Measurements from ENCODE around the gene ARHGEF38. TPM values are rescaled to one million over a fixed set of nuclear protein-coding genes. Genes with fewer than 3 reads are reported as not detected.

The ARHGEF38 gene
- total and polyA plus RNA-seq, 4 donors: 0.11 to 1.3 (median 0.40) TPM; not detected in 1

GRCh38 chr4:105550641-105551040 lies 1.8 kb upstream of the ARHGEF38 start:
- H3K36me3 ChIP-seq (ENCODE audit: control insufficient read depth, insufficient read depth, low read length): no peaks in the 10 kb centered on the region
- no CpG with 5 or more reads among the region's 3 CpGs for WGBS (ENCODE audit: insufficient coverage)
- H3K27ac ChIP-seq (ENCODE audit: low read depth, low read length): no peak overlapping the region
- H3K4me3 ChIP-seq (ENCODE audit: low read depth, low read length): no peak overlapping the region
- H3K4me1 ChIP-seq (ENCODE audit: control insufficient read depth, insufficient read depth, low read length): no peaks in the 10 kb centered on the region
- H3K27me3 ChIP-seq (ENCODE audit: control insufficient read depth, insufficient read depth, low read length): no peaks in the 10 kb centered on the region
- DNase-seq (ENCODE audit: low read depth in 4 of 6, low spot score in 6 of 6): no peak
- H3K9me3 ChIP-seq (ENCODE audit: control insufficient read depth, insufficient read depth, low read length): no peaks in the 10 kb centered on the region

DNA sequence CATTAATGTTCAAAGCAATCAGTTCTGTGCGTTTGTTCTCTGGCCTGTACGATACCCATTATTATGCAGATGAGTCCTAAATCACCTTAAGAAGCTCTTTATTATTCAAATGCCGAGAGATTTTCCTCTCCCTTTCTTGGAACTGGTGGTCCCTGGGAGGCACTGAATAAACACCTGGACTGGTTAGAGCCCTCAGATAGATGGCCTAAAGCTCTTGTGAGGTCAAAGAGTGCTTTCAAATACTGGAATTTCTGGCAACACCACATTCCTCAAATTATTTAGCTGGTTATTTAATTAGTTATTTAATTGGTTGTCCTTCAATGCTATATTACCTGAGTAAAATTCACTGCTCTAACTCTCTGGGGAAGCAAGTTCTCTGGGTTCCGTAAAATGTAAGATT lies 3.0 kb downstream of the ARHGEF38 start:
- H3K4me3 ChIP-seq (ENCODE audit: low read depth, low read length): no peak overlapping the region
- H3K27me3 ChIP-seq (ENCODE audit: control insufficient read depth, insufficient read depth, low read length): no peaks in the 10 kb centered on the region
- no peaks in the 10 kb centered on the region for H3K9me3 ChIP-seq (ENCODE audit: control insufficient read depth, insufficient read depth, low read length)
- no peak overlapping the region for H3K27ac ChIP-seq (ENCODE audit: low read depth, low read length)
- H3K36me3 ChIP-seq (ENCODE audit: control insufficient read depth, insufficient read depth, low read length): no peaks in the 10 kb centered on the region
- H3K4me1 ChIP-seq (ENCODE audit: control insufficient read depth, insufficient read depth, low read length): no peaks in the 10 kb centered on the region
- peak in 1 of 6 donors; percentile 42 for DNase-seq (ENCODE audit: low read depth in 4 of 6, low spot score in 6 of 6)
- WGBS (ENCODE audit: insufficient coverage): 0% methylated on average over 2 of the region's 4 CpGs

- H3K27ac ChIP-seq (ENCODE audit: low read depth, low read length): no peak overlapping the region
- H3K27me3 ChIP-seq (ENCODE audit: control insufficient read depth, insufficient read depth, low read length): no peaks in the 10 kb centered on the region
- WGBS (ENCODE audit: insufficient coverage): 89% methylated on average over 1 of the region's 1 CpG
- DNase-seq (ENCODE audit: low read depth in 4 of 6, low spot score in 6 of 6): no peak
- H3K4me1 ChIP-seq (ENCODE audit: control insufficient read depth, insufficient read depth, low read length): no peaks in the 10 kb centered on the region
- H3K36me3 ChIP-seq (ENCODE audit: control insufficient read depth, insufficient read depth, low read length): no peaks in the 10 kb centered on the region
- H3K9me3 ChIP-seq (ENCODE audit: control insufficient read depth, insufficient read depth, low read length): no peaks in the 10 kb centered on the region
- H3K4me3 ChIP-seq (ENCODE audit: low read depth, low read length): no peak overlapping the region
Observed at GRCh38 chr4:105556206-105556605, 3.8 kb downstream of the ARHGEF38 start.

DNA sequence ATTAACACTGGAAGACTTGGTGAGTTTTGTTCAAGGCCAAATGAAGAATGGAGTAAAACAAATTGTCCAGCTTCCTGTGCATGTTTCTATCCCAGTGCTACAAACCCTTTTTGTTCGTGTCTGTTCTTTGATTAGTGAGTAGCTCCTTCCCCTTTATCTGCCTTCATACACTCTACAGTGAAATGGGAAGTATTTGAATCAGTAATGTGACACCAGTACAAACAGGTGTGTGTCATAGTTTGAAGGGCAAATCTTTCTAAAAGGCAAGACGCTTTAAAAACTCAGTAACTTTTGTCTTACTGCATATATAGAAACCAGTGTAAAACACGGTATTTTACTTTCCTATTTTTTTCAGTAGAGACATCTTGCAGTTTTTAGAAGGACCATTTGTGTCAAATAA lies 5.9 kb downstream of the ARHGEF38 start:
- Histone ChIP-seq H3K4me1 (ENCODE audit: control insufficient read depth, insufficient read depth, low read length) (no peaks in the 10 kb centered on the region), H3K27ac (ENCODE audit: low read depth, low read length) (no peak overlapping the region), H3K36me3 (ENCODE audit: control insufficient read depth, insufficient read depth, low read length) (no peaks in the 10 kb centered on the region), H3K9me3 (ENCODE audit: control insufficient read depth, insufficient read depth, low read length) (no peaks in the 10 kb centered on the region), H3K4me3 (ENCODE audit: low read depth, low read length) (no peak overlapping the region), H3K27me3 (ENCODE audit: control insufficient read depth, insufficient read depth, low read length) (no peaks in the 10 kb centered on the region)
- WGBS (ENCODE audit: insufficient coverage): no CpG with 5 or more reads among the region's 3 CpGs
- DNase-seq (ENCODE audit: low read depth in 4 of 6, low spot score in 6 of 6): no peak

- no peaks in the 10 kb centered on the region for H3K9me3 ChIP-seq (ENCODE audit: control insufficient read depth, insufficient read depth, low read length)
- WGBS (ENCODE audit: insufficient coverage): no CpG with 5 or more reads among the region's 1 CpG
- H3K36me3 ChIP-seq (ENCODE audit: control insufficient read depth, insufficient read depth, low read length): no peaks in the 10 kb centered on the region
- H3K4me3 ChIP-seq (ENCODE audit: low read depth, low read length): no peak overlapping the region
- H3K27ac ChIP-seq (ENCODE audit: low read depth, low read length): no peak overlapping the region
- no peak for DNase-seq (ENCODE audit: low read depth in 4 of 6, low spot score in 6 of 6)
- H3K4me1 ChIP-seq (ENCODE audit: control insufficient read depth, insufficient read depth, low read length): no peaks in the 10 kb centered on the region
- H3K27me3 ChIP-seq (ENCODE audit: control insufficient read depth, insufficient read depth, low read length): no peaks in the 10 kb centered on the region
Observed at GRCh38 chr4:105560421-105560848, 8.0 kb downstream of the ARHGEF38 start.

DNA sequence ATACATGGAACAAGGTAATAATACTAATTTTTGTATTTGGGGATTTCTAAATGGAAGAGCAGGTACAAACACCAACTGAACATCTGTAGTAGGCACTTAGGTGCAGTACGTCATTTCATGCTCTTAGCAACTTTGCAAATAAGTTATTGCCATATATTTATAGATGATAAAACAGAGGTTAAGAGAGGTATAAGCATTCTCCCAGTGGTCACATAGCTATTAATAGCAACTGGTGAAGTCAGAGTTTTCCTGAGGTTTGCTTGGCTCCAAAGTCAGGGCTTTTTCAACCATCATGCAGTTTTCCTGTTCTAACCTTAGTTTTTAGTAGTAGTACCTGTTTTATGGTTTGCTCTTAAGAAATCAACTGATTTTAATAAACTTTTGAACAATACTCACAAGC lies 10.9 kb downstream of the ARHGEF38 start:
- no CpG with 5 or more reads among the region's 1 CpG for WGBS (ENCODE audit: insufficient coverage)

GRCh38 chr4:105568584-105568983 lies 16.2 kb downstream of the ARHGEF38 start:
- Histone ChIP-seq H3K4me3 (ENCODE audit: low read depth, low read length) (no peak overlapping the region), H3K4me1 (ENCODE audit: control insufficient read depth, insufficient read depth, low read length) (no peaks in the 10 kb centered on the region), H3K27me3 (ENCODE audit: control insufficient read depth, insufficient read depth, low read length) (no peaks in the 10 kb centered on the region), H3K9me3 (ENCODE audit: control insufficient read depth, insufficient read depth, low read length) (no peaks in the 10 kb centered on the region), H3K36me3 (ENCODE audit: control insufficient read depth, insufficient read depth, low read length) (no peaks in the 10 kb centered on the region), H3K27ac (ENCODE audit: low read depth, low read length) (no peak overlapping the region)
- no peak for DNase-seq (ENCODE audit: low read depth in 4 of 6, low spot score in 6 of 6)
- no CpG with 5 or more reads among the region's 1 CpG for WGBS (ENCODE audit: insufficient coverage)

More for the DNA sequence above, 10.9 kb downstream of the ARHGEF38 start:
- Histone ChIP-seq H3K27me3 (ENCODE audit: control insufficient read depth, insufficient read depth, low read length) (no peaks in the 10 kb centered on the region), H3K27ac (ENCODE audit: low read depth, low read length) (no peak overlapping the region), H3K36me3 (ENCODE audit: control insufficient read depth, insufficient read depth, low read length) (no peaks in the 10 kb centered on the region), H3K9me3 (ENCODE audit: control insufficient read depth, insufficient read depth, low read length) (no peaks in the 10 kb centered on the region), H3K4me1 (ENCODE audit: control insufficient read depth, insufficient read depth, low read length) (no peaks in the 10 kb centered on the region), H3K4me3 (ENCODE audit: low read depth, low read length) (no peak overlapping the region)
- no peak for DNase-seq (ENCODE audit: low read depth in 4 of 6, low spot score in 6 of 6)

GRCh38 chr4:105569057-105569865 lies 16.8 kb downstream of the ARHGEF38 start:
- DNase-seq (ENCODE audit: low read depth in 4 of 6, low spot score in 6 of 6): no peak
- WGBS (ENCODE audit: insufficient coverage): 20% methylated on average over 1 of the region's 3 CpGs

DNA sequence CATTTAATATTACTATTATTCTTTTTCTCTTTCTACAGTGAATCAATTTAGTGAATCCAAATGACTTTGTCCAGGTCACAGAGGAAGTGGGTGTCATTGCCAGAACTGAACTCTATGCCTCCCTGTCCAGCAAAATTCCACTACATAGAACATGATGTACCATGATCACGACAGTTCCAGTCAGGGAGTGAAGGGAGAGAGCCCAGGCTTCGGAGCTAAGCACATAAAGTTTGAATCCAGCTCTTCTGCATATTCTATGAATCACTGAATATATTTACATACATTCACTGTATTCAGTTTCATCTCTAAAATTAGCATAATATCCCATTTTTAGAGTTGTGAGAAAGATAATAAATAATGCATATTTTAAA lies 17.4 kb downstream of the ARHGEF38 start:
- 100% methylated on average over 1 of the region's 2 CpGs for WGBS (ENCODE audit: insufficient coverage)
- Histone ChIP-seq H3K4me1 (ENCODE audit: control insufficient read depth, insufficient read depth, low read length) (no peaks in the 10 kb centered on the region), H3K27ac (ENCODE audit: low read depth, low read length) (no peak overlapping the region), H3K27me3 (ENCODE audit: control insufficient read depth, insufficient read depth, low read length) (no peaks in the 10 kb centered on the region), H3K36me3 (ENCODE audit: control insufficient read depth, insufficient read depth, low read length) (no peaks in the 10 kb centered on the region), H3K4me3 (ENCODE audit: low read depth, low read length) (no peak overlapping the region), H3K9me3 (ENCODE audit: control insufficient read depth, insufficient read depth, low read length) (no peaks in the 10 kb centered on the region)
- peak in 1 of 6 donors; percentile 30 for DNase-seq (ENCODE audit: low read depth in 4 of 6, low spot score in 6 of 6)

More at GRCh38 chr4:105569057-105569865, 16.8 kb downstream of the ARHGEF38 start:
- Histone ChIP-seq H3K36me3 (ENCODE audit: control insufficient read depth, insufficient read depth, low read length) (no peaks in the 10 kb centered on the region), H3K27ac (ENCODE audit: low read depth, low read length) (no peak overlapping the region), H3K27me3 (ENCODE audit: control insufficient read depth, insufficient read depth, low read length) (no peaks in the 10 kb centered on the region), H3K9me3 (ENCODE audit: control insufficient read depth, insufficient read depth, low read length) (no peaks in the 10 kb centered on the region), H3K4me3 (ENCODE audit: low read depth, low read length) (no peak overlapping the region), H3K4me1 (ENCODE audit: control insufficient read depth, insufficient read depth, low read length) (no peaks in the 10 kb centered on the region)

DNA sequence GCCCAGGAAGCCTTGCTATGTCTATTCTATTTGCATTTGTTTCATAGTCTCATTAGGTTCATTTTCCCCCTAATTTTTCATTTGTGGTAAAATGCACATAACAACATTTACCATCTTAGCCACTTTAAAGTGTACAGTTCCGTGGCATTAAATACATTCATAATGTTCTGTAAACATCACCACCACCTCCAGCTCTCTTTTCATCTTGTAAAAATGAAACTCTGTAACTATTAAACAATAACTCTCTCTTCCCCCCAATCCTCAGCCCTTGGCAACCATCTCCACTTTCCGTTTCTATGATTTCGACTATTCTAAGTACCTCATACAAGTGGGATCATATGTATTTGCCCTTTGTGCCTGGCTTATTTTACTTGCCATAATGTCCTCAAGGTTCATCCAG lies 19.9 kb downstream of the ARHGEF38 start:
- H3K4me3 ChIP-seq (ENCODE audit: low read depth, low read length): no peak overlapping the region
- DNase-seq (ENCODE audit: low read depth in 4 of 6, low spot score in 6 of 6): no peak
- H3K36me3 ChIP-seq (ENCODE audit: control insufficient read depth, insufficient read depth, low read length): no peaks in the 10 kb centered on the region
- no peak overlapping the region for H3K27ac ChIP-seq (ENCODE audit: low read depth, low read length)
- H3K4me1 ChIP-seq (ENCODE audit: control insufficient read depth, insufficient read depth, low read length): no peaks in the 10 kb centered on the region
- no peaks in the 10 kb centered on the region for H3K27me3 ChIP-seq (ENCODE audit: control insufficient read depth, insufficient read depth, low read length)
- no peaks in the 10 kb centered on the region for H3K9me3 ChIP-seq (ENCODE audit: control insufficient read depth, insufficient read depth, low read length)
- WGBS (ENCODE audit: insufficient coverage): 88% methylated on average over 3 of the region's 3 CpGs

Data from spinal cord (tissue), 10 donors.